ENCODE results near the gene TCEA3. TPM values are rescaled to one million over a fixed set of nuclear protein-coding genes. Genes with fewer than 3 reads are reported as not detected.
A peak's percentile ranks its signal among the peaks of the same experiment; 100 is the strongest.

TCEA3 gene
- total RNA-seq, 4 donors from 2014 or later, result 39.5 to 49.1 (median 46.2) TPM

- no peak overlapping the region for H3K4me3 ChIP-seq (ENCODE audit: low read depth, poor library complexity, severe bottlenecking)
- TF ChIP-seq CTCF (IDR thresholded peaks at IDR 0.05), result peak in 1 of 3 donors; percentile 95
- no peak for TF ChIP-seq POLR2A (IDR thresholded peaks at IDR 0.05)
- WGBS, 2 donors, result 4% methylated on average over 19 of the region's 19 CpGs
- peak; percentile 86 to 98 for DNase-seq (ENCODE audit: low spot score in 2 of 2)
- intact Hi-C loops (cut with DNase I; ENCODE audit: low total_unique reads), result no loop called here
These were observed 20.6 kb downstream of the TCEA3 start for GRCh38 chr1:23403735-23404486.

- WGBS, 2 donors, result 53 to 67% methylated on average over 4 of the region's 4 CpGs
- no peak for TF ChIP-seq CTCF (IDR thresholded peaks at IDR 0.05)
- no peak for TF ChIP-seq POLR2A (IDR thresholded peaks at IDR 0.05)
- DNase-seq (ENCODE audit: low spot score in 2 of 2), result no peak
- no peak overlapping the region for H3K4me3 ChIP-seq (ENCODE audit: low read depth, poor library complexity, severe bottlenecking)
- intact Hi-C loops (cut with DNase I; ENCODE audit: low total_unique reads), result no loop called here
These were observed 21.2 kb downstream of the TCEA3 start for GRCh38 chr1:23403355-23403734.

DNA sequence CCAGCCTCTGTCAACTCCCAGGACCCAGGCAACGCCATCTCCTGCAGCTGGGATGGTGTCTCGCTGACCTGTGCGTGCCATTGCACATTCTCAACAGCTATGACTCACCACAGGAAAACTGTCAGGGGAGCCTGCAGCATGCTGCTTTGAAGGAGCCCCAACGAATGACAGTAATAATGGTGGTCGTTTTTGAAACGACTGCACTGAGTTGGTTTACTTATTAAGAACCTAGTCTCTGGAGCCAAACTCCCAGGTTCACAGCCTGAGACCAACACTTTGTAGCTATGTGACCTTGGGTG is 21.6 kb downstream of the TCEA3 start:
- DNase-seq (ENCODE audit: low spot score in 2 of 2), result no peak
- 10 to 22% methylated on average over 6 of the region's 6 CpGs for WGBS, 2 donors
- TF ChIP-seq POLR2A (IDR thresholded peaks at IDR 0.05) (no peak), CTCF (IDR thresholded peaks at IDR 0.05) (no peak)
- intact Hi-C loops (cut with DNase I; ENCODE audit: low total_unique reads), result no loop called here
- H3K4me3 ChIP-seq (ENCODE audit: low read depth, poor library complexity, severe bottlenecking), result no peak overlapping the region

DNA sequence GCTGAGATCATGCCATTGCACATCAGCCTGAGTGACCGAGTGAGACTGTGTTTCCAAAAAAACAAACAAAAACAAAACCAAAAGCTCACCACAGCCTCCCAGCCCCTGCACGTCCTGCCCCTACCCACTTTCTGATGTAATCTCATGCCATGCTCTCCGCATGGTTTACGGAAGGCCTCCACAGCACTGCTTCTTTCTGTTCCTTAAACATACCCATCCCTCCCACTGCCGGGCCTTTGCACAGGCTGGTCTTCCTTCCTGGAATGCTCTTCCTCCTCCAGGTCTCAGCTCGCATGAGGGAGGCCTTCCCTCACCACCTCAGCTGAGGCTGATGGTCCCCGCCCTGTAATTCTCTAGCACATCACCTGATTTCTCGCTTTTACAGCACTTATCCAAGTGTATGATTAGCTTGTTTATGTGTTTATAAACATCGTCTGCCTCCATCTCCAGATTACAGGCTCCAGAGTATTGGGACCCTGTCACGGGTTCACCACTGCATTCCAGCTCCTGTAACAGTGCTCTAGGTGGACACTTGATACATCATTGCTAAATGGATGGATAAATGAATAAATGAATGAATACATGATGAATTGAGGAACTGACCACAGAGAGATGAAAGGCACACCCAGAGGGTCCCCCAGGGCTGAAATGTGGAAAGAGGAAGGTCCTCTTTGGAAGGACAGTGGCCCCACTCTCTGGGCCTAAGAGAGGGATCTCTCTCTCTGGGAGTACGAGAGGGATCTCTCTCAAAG is 22.1 kb downstream of the TCEA3 start:
- intact Hi-C loops (cut with DNase I; ENCODE audit: low total_unique reads), result no loop called here
- no peak for TF ChIP-seq POLR2A (IDR thresholded peaks at IDR 0.05)
- no peak for TF ChIP-seq CTCF (IDR thresholded peaks at IDR 0.05)
- no peak for DNase-seq (ENCODE audit: low spot score in 2 of 2)
- WGBS, 2 donors, result 60 to 67% methylated on average over 11 of the region's 11 CpGs
- no peak overlapping the region for H3K4me3 ChIP-seq (ENCODE audit: low read depth, poor library complexity, severe bottlenecking)

DNA sequence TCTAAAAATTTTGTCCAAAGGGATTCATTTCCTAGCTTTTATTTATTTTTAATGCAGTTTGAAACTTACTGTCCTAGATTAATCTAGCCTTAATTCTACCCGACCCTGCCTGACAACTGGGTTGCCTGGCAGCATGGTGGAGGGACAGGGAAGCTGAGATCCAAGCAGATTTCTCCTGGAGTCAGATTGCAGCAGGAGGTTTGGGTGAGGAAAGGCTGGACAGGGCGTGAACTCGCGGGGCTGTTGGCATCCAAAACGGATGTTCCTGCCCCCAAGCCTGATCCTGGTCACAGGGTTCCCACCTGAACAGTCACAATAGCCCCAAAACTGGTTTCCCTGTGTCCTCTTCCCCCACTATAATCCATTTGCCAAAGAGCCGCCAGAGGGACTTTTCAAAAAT is 23.2 kb downstream of the TCEA3 start:
- no peak overlapping the region for H3K4me3 ChIP-seq (ENCODE audit: low read depth, poor library complexity, severe bottlenecking)
- DNase-seq (ENCODE audit: low spot score in 2 of 2), result no peak
- TF ChIP-seq POLR2A (IDR thresholded peaks at IDR 0.05) (no peak), CTCF (IDR thresholded peaks at IDR 0.05) (no peak)
- WGBS, 2 donors, result 67 to 68% methylated on average over 6 of the region's 6 CpGs
- intact Hi-C loops (cut with DNase I; ENCODE audit: low total_unique reads), result no loop called here
